ENCODE data around the gene IFNL3. TPM values are rescaled to one million over a fixed set of nuclear protein-coding genes. Genes with fewer than 3 reads are reported as not detected.
"Not testable (repeated sequence)": the region's sequence is repeated elsewhere in the genome, so short reads cannot be mapped to it uniquely, and the experiment has no call there.

The IFNL3 gene
- polyA plus RNA-seq, 1 donor (not counting 4 experiments of a cell fraction or from before 2014, with no cell fraction given), result not detected

GRCh38 chr19:39224910-39225309 is 19.9 kb downstream of the IFNL3 start:
- Histone ChIP-seq H3K27ac (ENCODE audit: control insufficient read depth, insufficient read depth, low read length) (no peak overlapping the region), H3K79me2 (ENCODE audit: control insufficient read depth, insufficient read depth, low read length) (no peaks in the 10 kb centered on the region), H3K4me1 (ENCODE audit: control insufficient read depth, extremely low read depth, insufficient read depth, low read length) (no peaks in the 10 kb centered on the region), H3K9me1 (ENCODE audit: control insufficient read depth, extremely low read depth, insufficient read depth, low read length) (no peaks in the 10 kb centered on the region), H3K27me3 (ENCODE audit: control insufficient read depth, extremely low read depth, insufficient read depth, low read length) (no peaks in the 10 kb centered on the region), H4K20me1 (ENCODE audit: control insufficient read depth, extremely low read depth, insufficient read depth, low read length) (no peaks in the 10 kb centered on the region), H3K4me2 (ENCODE audit: control insufficient read depth, extremely low read depth, insufficient read depth, low read depth, low read length) (no peak overlapping the region), H3K4me3 (ENCODE audit: control insufficient read depth in 2 of 3, extremely low read depth in 1 of 3, insufficient read depth in 2 of 3, low read depth in 1 of 3, low read length in 3 of 3) (no peak overlapping the region), H3K9ac (ENCODE audit: control insufficient read depth, extremely low read depth, insufficient read depth, low read length) (no peak overlapping the region), H3K9me3 (ENCODE audit: control insufficient read depth, low read depth, low read length) (no peaks in the 10 kb centered on the region), H3K36me3 (ENCODE audit: control insufficient read depth in 2 of 2, extremely low read depth in 1 of 2, insufficient read depth in 2 of 2, low read length in 2 of 2) (no peaks in the 10 kb centered on the region), H2AFZ (ENCODE audit: control insufficient read depth, low read length) (no peak overlapping the region)
- DNase-seq (ENCODE audit: low read depth, low spot score) (no peak), FAIRE-seq (no peak)
- dilution Hi-C loops (cut with MboI; ENCODE audit: extremely low pct_ligation_motif_present, low sequenced_read_pairs), result no loop called here
- TF ChIP-seq CTCF (optimal IDR thresholded peaks at IDR 0.05 in 1 of 3, IDR thresholded peaks at IDR 0.05 in 1 of 3, conservative IDR thresholded peaks at IDR 0.05 in 1 of 3; ENCODE audit: extremely low read depth in 1 of 3, insufficient read depth in 2 of 3, low read length in 3 of 3) (no peak), EZH2 (IDR thresholded peaks at IDR 0.05; ENCODE audit: low read length) (no peak)

- Histone ChIP-seq H3K4me1 (ENCODE audit: control insufficient read depth, extremely low read depth, insufficient read depth, low read length) (no peaks in the 10 kb centered on the region), H3K27me3 (ENCODE audit: control insufficient read depth, extremely low read depth, insufficient read depth, low read length) (no peaks in the 10 kb centered on the region), H3K27ac (ENCODE audit: control insufficient read depth, insufficient read depth, low read length) (no peak overlapping the region), H4K20me1 (ENCODE audit: control insufficient read depth, extremely low read depth, insufficient read depth, low read length) (no peaks in the 10 kb centered on the region), H3K4me3 (ENCODE audit: control insufficient read depth in 2 of 3, extremely low read depth in 1 of 3, insufficient read depth in 2 of 3, low read depth in 1 of 3, low read length in 3 of 3) (no peak overlapping the region), H2AFZ (ENCODE audit: control insufficient read depth, low read length) (no peak overlapping the region), H3K9me3 (ENCODE audit: control insufficient read depth, low read depth, low read length) (no peaks in the 10 kb centered on the region), H3K36me3 (ENCODE audit: control insufficient read depth in 2 of 2, extremely low read depth in 1 of 2, insufficient read depth in 2 of 2, low read length in 2 of 2) (no peaks in the 10 kb centered on the region), H3K4me2 (ENCODE audit: control insufficient read depth, extremely low read depth, insufficient read depth, low read depth, low read length) (no peak overlapping the region), H3K9ac (ENCODE audit: control insufficient read depth, extremely low read depth, insufficient read depth, low read length) (no peak overlapping the region), H3K79me2 (ENCODE audit: control insufficient read depth, insufficient read depth, low read length) (no peaks in the 10 kb centered on the region), H3K9me1 (ENCODE audit: control insufficient read depth, extremely low read depth, insufficient read depth, low read length) (no peaks in the 10 kb centered on the region)
- no peak for FAIRE-seq
- DNase-seq (ENCODE audit: low read depth, low spot score), result no peak
- dilution Hi-C loops (cut with MboI; ENCODE audit: extremely low pct_ligation_motif_present, low sequenced_read_pairs), result no loop called here
- TF ChIP-seq EZH2 (IDR thresholded peaks at IDR 0.05; ENCODE audit: low read length) (no peak), CTCF (optimal IDR thresholded peaks at IDR 0.05 in 1 of 3, IDR thresholded peaks at IDR 0.05 in 1 of 3, conservative IDR thresholded peaks at IDR 0.05 in 1 of 3; ENCODE audit: extremely low read depth in 1 of 3, insufficient read depth in 2 of 3, low read length in 3 of 3) (no peak)
These were observed 21.0 kb downstream of the IFNL3 start for GRCh38 chr19:39223703-39224279.

GRCh38 chr19:39219108-39219507 is 25.7 kb downstream of the IFNL3 start:
- H3K79me2 ChIP-seq (ENCODE audit: control insufficient read depth, insufficient read depth, low read length); H3K36me3 ChIP-seq (ENCODE audit: control insufficient read depth in 2 of 2, extremely low read depth in 1 of 2, insufficient read depth in 2 of 2, low read length in 2 of 2); H3K9ac ChIP-seq (ENCODE audit: control insufficient read depth, extremely low read depth, insufficient read depth, low read length); H3K4me3 ChIP-seq (ENCODE audit: control insufficient read depth in 2 of 3, extremely low read depth in 1 of 3, insufficient read depth in 2 of 3, low read depth in 1 of 3, low read length in 3 of 3); H4K20me1 ChIP-seq (ENCODE audit: control insufficient read depth, extremely low read depth, insufficient read depth, low read length); dilution Hi-C loops (cut with MboI; ENCODE audit: extremely low pct_ligation_motif_present, low sequenced_read_pairs); FAIRE-seq; H3K27ac ChIP-seq (ENCODE audit: control insufficient read depth, insufficient read depth, low read length); H3K9me1 ChIP-seq (ENCODE audit: control insufficient read depth, extremely low read depth, insufficient read depth, low read length); H3K4me1 ChIP-seq (ENCODE audit: control insufficient read depth, extremely low read depth, insufficient read depth, low read length); H2AFZ ChIP-seq (ENCODE audit: control insufficient read depth, low read length); DNase-seq (ENCODE audit: low read depth, low spot score); H3K9me3 ChIP-seq (ENCODE audit: control insufficient read depth, low read depth, low read length); H3K4me2 ChIP-seq (ENCODE audit: control insufficient read depth, extremely low read depth, insufficient read depth, low read depth, low read length); H3K27me3 ChIP-seq (ENCODE audit: control insufficient read depth, extremely low read depth, insufficient read depth, low read length): not testable (repeated sequence)

All from keratinocyte (primary cell).